Non-pigmented ciliary epithelial cell (primary cell): ENCODE data around the gene HOXA11.

ENCODE experiments used
- DNase-seq: peaks from one replicate; pipeline ENCODE4 v3.0.0-alpha.2; 2010; ENCODE audit warnings: low read depth

The HOXA11 gene

GRCh38 chr7:27133409-27134231 is 51.4 kb downstream of the HOXA11 start:
- no peak for DNase-seq

- DNase-seq, result no peak
Measured at GRCh38 chr7:27132978-27133377, 52.1 kb downstream of the HOXA11 start.

GRCh38 chr7:27132214-27132613 is 52.8 kb downstream of the HOXA11 start:
- no peak for DNase-seq

- no peak for DNase-seq
Measured at GRCh38 chr7:27131390-27131819, 53.6 kb downstream of the HOXA11 start.
